ENCODE data around the gene PPFIA4.
"Not testable (repeated sequence)": the region's sequence is repeated elsewhere in the genome, so short reads cannot be mapped to it uniquely, and the experiment has no call there.

DNA sequence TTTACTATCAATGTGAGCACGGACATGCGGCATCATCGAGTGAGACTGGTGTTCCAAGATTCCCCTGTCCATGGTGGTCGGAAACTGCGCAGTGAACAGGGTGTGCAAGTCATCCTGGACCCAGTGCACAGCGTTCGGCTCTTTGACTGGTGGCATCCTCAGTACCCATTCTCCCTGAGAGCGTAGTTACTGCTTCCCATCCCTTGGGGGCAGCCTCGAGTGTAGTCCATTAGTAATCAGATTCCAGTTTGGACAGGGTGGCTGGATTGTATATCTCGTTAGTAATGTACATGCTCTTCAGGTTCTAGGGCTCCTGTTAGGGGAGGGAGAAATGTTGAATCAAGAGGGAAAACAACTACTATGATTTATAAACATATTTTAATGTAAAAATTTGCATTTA, 3.4 kb upstream of the PPFIA4 start:
- not testable (repeated sequence) for TF ChIP-seq MXI1 (IDR thresholded peaks at IDR 0.05; ENCODE audit: borderline replicate concordance, low read depth, low read length); RFX5 (IDR thresholded peaks at IDR 0.05; ENCODE audit: low read depth, low read length); BHLHE40 (IDR thresholded peaks at IDR 0.05; ENCODE audit: low read depth, low read length); POLR2A (IDR thresholded peaks at IDR 0.05; ENCODE audit: low read depth, low read length); FOS (IDR thresholded peaks at IDR 0.05; ENCODE audit: low read depth, low read length); MAFK (IDR thresholded peaks at IDR 0.05; ENCODE audit: low read depth, low read length); MAZ (IDR thresholded peaks at IDR 0.05; ENCODE audit: borderline replicate concordance, low read depth, low read length); CEBPB (IDR thresholded peaks at IDR 0.05; ENCODE audit: low read depth, low read length); RAD21 (IDR thresholded peaks at IDR 0.05; ENCODE audit: low read length)
- TF ChIP-seq, protein P1, sequence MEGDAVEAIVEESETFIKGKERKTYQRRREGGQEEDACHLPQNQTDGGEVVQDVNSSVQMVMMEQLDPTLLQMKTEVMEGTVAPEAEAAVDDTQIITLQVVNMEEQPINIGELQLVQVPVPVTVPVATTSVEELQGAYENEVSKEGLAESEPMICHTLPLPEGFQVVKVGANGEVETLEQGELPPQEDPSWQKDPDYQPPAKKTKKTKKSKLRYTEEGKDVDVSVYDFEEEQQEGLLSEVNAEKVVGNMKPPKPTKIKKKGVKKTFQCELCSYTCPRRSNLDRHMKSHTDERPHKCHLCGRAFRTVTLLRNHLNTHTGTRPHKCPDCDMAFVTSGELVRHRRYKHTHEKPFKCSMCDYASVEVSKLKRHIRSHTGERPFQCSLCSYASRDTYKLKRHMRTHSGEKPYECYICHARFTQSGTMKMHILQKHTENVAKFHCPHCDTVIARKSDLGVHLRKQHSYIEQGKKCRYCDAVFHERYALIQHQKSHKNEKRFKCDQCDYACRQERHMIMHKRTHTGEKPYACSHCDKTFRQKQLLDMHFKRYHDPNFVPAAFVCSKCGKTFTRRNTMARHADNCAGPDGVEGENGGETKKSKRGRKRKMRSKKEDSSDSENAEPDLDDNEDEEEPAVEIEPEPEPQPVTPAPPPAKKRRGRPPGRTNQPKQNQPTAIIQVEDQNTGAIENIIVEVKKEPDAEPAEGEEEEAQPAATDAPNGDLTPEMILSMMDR (conservative IDR thresholded peaks at IDR 0.05; ENCODE audit: low read depth, low read length) = not testable (repeated sequence)
- TF ChIP-seq, protein P2, sequence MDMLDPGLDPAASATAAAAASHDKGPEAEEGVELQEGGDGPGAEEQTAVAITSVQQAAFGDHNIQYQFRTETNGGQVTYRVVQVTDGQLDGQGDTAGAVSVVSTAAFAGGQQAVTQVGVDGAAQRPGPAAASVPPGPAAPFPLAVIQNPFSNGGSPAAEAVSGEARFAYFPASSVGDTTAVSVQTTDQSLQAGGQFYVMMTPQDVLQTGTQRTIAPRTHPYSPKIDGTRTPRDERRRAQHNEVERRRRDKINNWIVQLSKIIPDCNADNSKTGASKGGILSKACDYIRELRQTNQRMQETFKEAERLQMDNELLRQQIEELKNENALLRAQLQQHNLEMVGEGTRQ (IDR thresholded peaks at IDR 0.05; ENCODE audit: low read depth, low read length) = not testable (repeated sequence)
